Kidney epithelial cell (primary cell): ENCODE measurements around the gene SLC26A6. TPM values are rescaled to one million over a fixed set of nuclear protein-coding genes. Genes with fewer than 3 reads are reported as not detected.

Experiments
- DNase-seq: peaks from one replicate; pipeline ENCODE4 v3.0.0-alpha.2; 2010; ENCODE audit warnings: low read depth
- H3K27me3 ChIP-seq: 2 replicates; pipeline ENCODE4 v1.6.0; 2011; ENCODE audit warnings: low read length; ENCODE audit not compliant: control insufficient read depth, insufficient read depth
- H3K36me3 ChIP-seq: 2 replicates; pipeline ENCODE4 v1.5.1; 2011; ENCODE audit warnings: low read length; ENCODE audit not compliant: control insufficient read depth, insufficient read depth
- H3K4me3 ChIP-seq: 2 replicates; pipeline ENCODE4 v1.5.1; 2011; ENCODE audit warnings: low read depth, mild to moderate bottlenecking, control low read depth, low read length
- total RNA-seq: library from RNA; depleted of rRNA; stranded (reverse); fragments of >200 nt; gene quantifications from 2 replicates; pipeline ENCODE4 v1.2.3, GENCODE V29; 2015
- TF ChIP-seq, protein P1 (sequence below): IDR thresholded peaks from 2 replicates; pipeline ENCODE4 v1.5.1; 2011; ENCODE audit warnings: mild to moderate bottlenecking, moderate library complexity, low read length, control low read depth, inconsistent platforms; ENCODE audit not compliant: insufficient read depth, poor library complexity, severe bottlenecking

SLC26A6 gene
- total RNA-seq, 1 donor from 2014 or later: 32.8 TPM

DNA sequence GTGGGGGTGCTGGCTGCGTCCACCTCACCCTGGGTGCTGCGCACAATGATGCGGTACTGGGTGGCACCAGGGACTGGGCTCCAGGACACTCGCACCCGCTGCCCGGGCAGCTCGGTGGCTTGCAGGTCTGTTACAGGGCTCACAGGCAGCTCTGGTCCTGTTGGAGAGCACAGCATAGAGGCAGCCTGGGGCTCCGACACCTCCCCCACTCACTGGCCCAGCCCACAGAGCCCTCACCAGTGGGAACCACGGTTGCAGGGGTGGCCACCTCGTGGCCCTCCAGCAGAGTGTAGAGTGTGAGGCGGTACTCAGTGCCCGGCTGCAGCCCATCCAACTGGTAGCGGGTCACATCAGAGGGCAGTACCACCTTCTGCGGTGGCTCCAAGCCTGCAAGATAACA lies 43.8 kb downstream of the SLC26A6 start:
- Histone ChIP-seq H3K36me3 (peaks cover 4% of the 10 kb centered on the region), H3K4me3 (no peak overlapping the region)

DNA sequence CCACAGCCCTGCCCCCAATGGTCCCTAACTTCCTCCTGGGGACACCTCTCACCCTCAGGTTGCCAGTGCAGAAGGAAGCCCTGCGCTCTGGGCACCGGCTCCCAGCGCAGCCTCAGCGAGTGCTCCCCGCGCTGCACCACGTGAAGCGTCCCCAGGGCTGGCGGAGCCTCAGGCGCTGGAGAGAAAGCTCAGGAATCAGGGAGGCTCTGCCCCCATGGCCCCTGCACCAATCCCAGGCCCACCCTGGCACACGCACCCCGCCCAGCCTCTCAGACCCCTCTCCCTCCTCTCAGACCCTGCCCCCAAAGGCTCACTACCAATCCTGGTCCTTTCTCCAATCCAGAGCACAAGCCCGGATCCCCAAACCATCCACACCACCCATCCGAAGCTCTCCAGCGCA lies 47.0 kb downstream of the SLC26A6 start:
- TF ChIP-seq, protein P1, sequence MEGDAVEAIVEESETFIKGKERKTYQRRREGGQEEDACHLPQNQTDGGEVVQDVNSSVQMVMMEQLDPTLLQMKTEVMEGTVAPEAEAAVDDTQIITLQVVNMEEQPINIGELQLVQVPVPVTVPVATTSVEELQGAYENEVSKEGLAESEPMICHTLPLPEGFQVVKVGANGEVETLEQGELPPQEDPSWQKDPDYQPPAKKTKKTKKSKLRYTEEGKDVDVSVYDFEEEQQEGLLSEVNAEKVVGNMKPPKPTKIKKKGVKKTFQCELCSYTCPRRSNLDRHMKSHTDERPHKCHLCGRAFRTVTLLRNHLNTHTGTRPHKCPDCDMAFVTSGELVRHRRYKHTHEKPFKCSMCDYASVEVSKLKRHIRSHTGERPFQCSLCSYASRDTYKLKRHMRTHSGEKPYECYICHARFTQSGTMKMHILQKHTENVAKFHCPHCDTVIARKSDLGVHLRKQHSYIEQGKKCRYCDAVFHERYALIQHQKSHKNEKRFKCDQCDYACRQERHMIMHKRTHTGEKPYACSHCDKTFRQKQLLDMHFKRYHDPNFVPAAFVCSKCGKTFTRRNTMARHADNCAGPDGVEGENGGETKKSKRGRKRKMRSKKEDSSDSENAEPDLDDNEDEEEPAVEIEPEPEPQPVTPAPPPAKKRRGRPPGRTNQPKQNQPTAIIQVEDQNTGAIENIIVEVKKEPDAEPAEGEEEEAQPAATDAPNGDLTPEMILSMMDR: no peak
- peaks cover 6% of the 10 kb centered on the region for H3K36me3 ChIP-seq

More for the DNA sequence above, 43.8 kb downstream of the SLC26A6 start:
- TF ChIP-seq, protein P1: no peak
- H3K27me3 ChIP-seq: no peaks in the 10 kb centered on the region
- no peak for DNase-seq

DNA sequence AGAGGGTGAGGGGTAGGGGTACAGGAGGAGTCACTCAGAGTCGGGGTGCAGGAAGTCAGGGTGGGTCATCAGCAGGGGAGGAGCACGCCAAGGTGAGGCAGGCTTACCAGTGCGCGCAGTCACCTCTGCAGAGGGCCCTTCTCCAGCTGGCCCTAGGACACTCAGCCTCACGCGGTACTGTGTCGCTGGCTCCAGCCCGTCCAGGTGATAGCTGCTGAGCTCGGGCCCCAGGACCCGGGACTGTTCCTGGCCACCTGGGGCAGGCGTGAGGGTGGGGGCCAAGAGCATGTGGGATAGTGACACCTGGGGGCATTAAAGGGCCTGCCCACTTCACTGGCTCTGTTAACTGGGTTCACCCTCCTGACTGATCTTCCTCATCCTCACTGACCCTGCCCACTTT lies 47.6 kb downstream of the SLC26A6 start:
- no peaks in the 10 kb centered on the region for H3K27me3 ChIP-seq
- H3K36me3 ChIP-seq: peaks cover 7% of the 10 kb centered on the region
- TF ChIP-seq, protein P1: no peak
- no peak overlapping the region for H3K4me3 ChIP-seq
- no peak for DNase-seq

More for the DNA sequence above, 47.0 kb downstream of the SLC26A6 start:
- Histone ChIP-seq H3K4me3 (no peak overlapping the region), H3K27me3 (no peaks in the 10 kb centered on the region)
- no peak for DNase-seq

DNA sequence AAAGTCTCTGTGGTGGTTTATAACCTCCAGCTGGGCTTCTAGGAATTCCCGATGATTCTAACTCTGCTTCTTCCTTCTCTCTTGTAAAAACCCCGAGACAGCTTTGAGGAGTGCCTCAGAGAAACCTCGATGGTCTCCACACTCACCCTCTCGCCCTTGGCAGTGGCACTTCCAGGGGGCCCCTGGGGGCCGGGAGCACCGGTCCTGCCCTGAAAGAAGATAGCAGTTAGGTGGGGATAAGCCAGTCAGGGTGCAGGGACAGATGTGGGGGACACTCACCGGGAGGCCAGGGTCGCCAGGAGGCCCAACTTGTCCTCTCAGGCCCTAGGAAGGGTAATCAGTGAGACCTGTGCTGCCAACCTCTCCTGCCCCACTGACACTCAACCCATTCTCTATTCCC lies 49.9 kb downstream of the SLC26A6 start:
- Histone ChIP-seq H3K27me3 (no peaks in the 10 kb centered on the region), H3K4me3 (no peak overlapping the region), H3K36me3 (peaks cover 10% of the 10 kb centered on the region)
- DNase-seq: no peak
- TF ChIP-seq, protein P1: no peak

DNA sequence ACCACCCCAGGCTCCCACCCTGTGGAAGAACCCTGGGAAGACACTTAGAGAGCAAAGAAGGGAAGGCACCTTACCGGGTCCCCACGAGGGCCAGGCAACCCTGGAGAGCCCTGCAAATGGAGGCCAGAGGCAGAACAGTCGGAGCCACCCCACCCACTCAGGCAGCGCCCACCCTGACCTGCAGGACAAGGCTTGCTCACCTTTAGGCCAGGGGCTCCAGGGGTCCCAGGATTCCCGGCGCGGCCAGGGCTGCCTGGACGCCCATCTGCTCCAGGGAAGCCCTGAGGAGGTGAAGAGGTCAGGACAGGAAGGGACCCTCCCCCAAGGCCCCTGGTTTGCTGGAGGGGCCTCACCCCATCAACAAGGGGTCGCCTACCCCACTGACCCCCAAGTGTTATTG lies 50.4 kb downstream of the SLC26A6 start:
- Histone ChIP-seq H3K4me3 (no peak overlapping the region), H3K27me3 (no peaks in the 10 kb centered on the region), H3K36me3 (peaks cover 10% of the 10 kb centered on the region)
- TF ChIP-seq, protein P1: no peak
- DNase-seq: no peak
